ENCODE data around the gene CACNA1H. TPM values are rescaled to one million over a fixed set of nuclear protein-coding genes. Genes with fewer than 3 reads are reported as not detected.

The CACNA1H gene
- total RNA-seq (2021; ENCODE audit: unreplicated experiment) (24.3 TPM), Bru-seq, nascent RNA (percentile 48 among the genes with signal in this experiment), BruChase-seq, experiment 1, labeled RNA remaining after a 6-hour chase (percentile 65 among the genes with signal in this experiment), BruChase-seq, experiment 2, labeled RNA remaining after a 2-hour chase (percentile 57 among the genes with signal in this experiment)
- 26.8 and 30.7 TPM in 2 replicates for polyA plus RNA-seq (2012)
- long read RNA-seq, partial matches to known transcripts, result 42 of 85 reads
- long read RNA-seq, other reads (novel, unspliced or antisense), result 43 of 85 reads

DNA sequence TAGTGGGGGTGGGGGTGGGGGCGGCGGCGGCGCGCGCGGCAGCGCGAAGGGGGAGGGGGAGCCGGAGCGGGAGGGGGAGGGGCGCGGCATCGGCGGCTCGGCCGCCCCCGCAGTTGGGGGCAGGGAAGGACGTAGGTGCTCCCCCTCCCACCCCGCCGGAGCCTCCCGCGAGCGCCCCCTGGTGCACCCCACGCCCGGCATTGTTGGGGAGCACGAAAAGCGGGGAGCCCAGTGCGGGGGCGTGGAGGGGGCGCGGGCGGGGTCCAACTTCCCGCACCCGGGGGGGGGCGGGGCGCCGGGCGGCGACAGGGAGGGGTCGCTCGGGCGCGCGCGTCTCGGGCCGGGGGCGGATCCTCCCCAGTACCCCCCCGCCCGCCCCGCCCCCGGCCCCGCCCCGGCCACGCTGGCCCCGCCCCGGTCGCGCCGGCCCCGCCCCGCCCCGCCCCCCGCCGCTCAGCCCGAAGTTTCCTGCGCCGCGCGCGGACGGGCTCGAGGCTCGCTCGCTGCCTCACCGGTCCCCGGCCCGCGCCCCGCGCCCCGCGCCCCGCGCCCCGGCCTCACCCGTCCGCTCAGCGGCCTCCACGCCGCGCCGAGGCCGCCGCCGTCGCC is at the start of gene CACNA1H:
Gene CACNA1H, plus strand, starts transcription at position 456 of the 609 bp plus-strand sequence. CDS start 632 bp downstream, outside the sequence.
- DNase-seq (ENCODE audit: low read depth, low spot score), result no peak
- Histone ChIP-seq H3K9me3 (ENCODE audit: control insufficient read depth in 1 of 2, insufficient read depth in 1 of 2, low read depth in 1 of 2, low read length in 2 of 2) (no peaks in the 10 kb centered on the region), H3K79me2 (ENCODE audit: insufficient read depth, low read length) (peaks cover 4% of the 10 kb centered on the region; the same call in 1 of the 2 replicates), H3K4me2 (ENCODE audit: low read length) (peak within 1 kb of the TSS; percentile 84), H3K4me1 (ENCODE audit: control insufficient read depth in 1 of 2, insufficient read depth in 2 of 2, low read length in 2 of 2) (peaks cover 25 to 28% of the 10 kb centered on the region in 2 experiments), H3K27me3 (ENCODE audit: insufficient read depth, low read length) (no peaks in the 10 kb centered on the region), H4K20me1 (ENCODE audit: insufficient read depth) (no peaks in the 10 kb centered on the region), H3K9me2 (ENCODE audit: insufficient read depth) (no peaks in the 10 kb centered on the region), H2AFZ (ENCODE audit: low read depth, low read length, poor library complexity, severe bottlenecking) (no peak within 1 kb of the TSS), H3K36me3 (ENCODE audit: control insufficient read depth in 1 of 2, insufficient read depth in 2 of 2, low read length in 2 of 2) (no peaks in the 10 kb centered on the region), H3K9ac (ENCODE audit: low read length) (peak within 1 kb of the TSS; percentile 28; the same call in 1 of the 2 replicates), H3K27ac (ENCODE audit: low read depth, low read length) (peak within 1 kb of the TSS; percentile 51; the same call in 1 of the 2 replicates), H3K4me3 (replicated peaks in 1 of 2; ENCODE audit: low read depth in 1 of 2, low read length in 2 of 2) (peak within 1 kb of the TSS; percentile 23 to 38)
- BruUV-seq (replicated peaks), result no TSS peak
- ChIA-PET CTCF (no interaction called here), POLR2A (no interaction called here), RAD21 (ENCODE audit: low non-redundant PET in 1 of 2, low total read pairs in 2 of 2, uncharacterized antibody in 2 of 2, unreplicated experiment in 2 of 2) (no interaction called here)
- TF ChIP-seq POLR2AphosphoS5 (IDR thresholded peaks at IDR 0.05; ENCODE audit: low read depth, low read length) (peak; percentile 39; the same call in 1 of the 2 replicates), EGR1 (IDR thresholded peaks at IDR 0.05; ENCODE audit: low read depth) (peak; percentile 89), SP1 (IDR thresholded peaks at IDR 0.05; ENCODE audit: low read depth) (no peak), CTCF (IDR thresholded peaks at IDR 0.05 in 2 of 3, conservative IDR thresholded peaks at IDR 0.05 in 1 of 3; ENCODE audit: borderline replicate concordance in 1 of 3, insufficient read depth in 1 of 3, low read depth in 2 of 3, low read length in 2 of 3) (peak in 1 of 3 experiments; percentile 40; a peak in 3 of 6 replicates), ELF1 (IDR thresholded peaks at IDR 0.05; ENCODE audit: borderline replicate concordance, low read depth) (no peak)
- intact Hi-C loops (cut with micrococcal nuclease), result loop anchor here (5.0 kb wide), 1 partner anchor 40 kb away; no protein-coding TSS in a partner anchor
- ATAC-seq, result peak; percentile 55
